Upper lobe of left lung (tissue), 4 donors: ENCODE measurements around the gene ARHGAP11A.

ENCODE experiments used
- POLR2A ChIP-seq, 4 donors: fragments of 450-650 bp; IDR thresholded peaks; one replicate each; pipeline ENCODE4 v1.5.1; 2016 to 2017; ENCODE audit warnings: antibody characterized with exemption in 4 of 4, mild to moderate bottlenecking in 2 of 4
- POLR2AphosphoS5 ChIP-seq, 2 donors: sonication (generic); formaldehyde crosslinking; IDR thresholded peaks; one replicate each; pipeline ENCODE4 v1.5.1; 2017; ENCODE audit warnings: antibody characterized with exemption in 2 of 2
- TF ChIP-seq, protein P1 (sequence below), 6 experiments: fragments of 450-650 bp in 4 of 6; fragments of 200-600 bp in 2 of 6; sonication (generic) in 2 of 6; IDR thresholded peaks; one replicate each; pipeline ENCODE4 v1.5.1; 2016 to 2019; ENCODE audit warnings: antibody characterized with exemption in 6 of 6

- TF ChIP-seq, protein P1, sequence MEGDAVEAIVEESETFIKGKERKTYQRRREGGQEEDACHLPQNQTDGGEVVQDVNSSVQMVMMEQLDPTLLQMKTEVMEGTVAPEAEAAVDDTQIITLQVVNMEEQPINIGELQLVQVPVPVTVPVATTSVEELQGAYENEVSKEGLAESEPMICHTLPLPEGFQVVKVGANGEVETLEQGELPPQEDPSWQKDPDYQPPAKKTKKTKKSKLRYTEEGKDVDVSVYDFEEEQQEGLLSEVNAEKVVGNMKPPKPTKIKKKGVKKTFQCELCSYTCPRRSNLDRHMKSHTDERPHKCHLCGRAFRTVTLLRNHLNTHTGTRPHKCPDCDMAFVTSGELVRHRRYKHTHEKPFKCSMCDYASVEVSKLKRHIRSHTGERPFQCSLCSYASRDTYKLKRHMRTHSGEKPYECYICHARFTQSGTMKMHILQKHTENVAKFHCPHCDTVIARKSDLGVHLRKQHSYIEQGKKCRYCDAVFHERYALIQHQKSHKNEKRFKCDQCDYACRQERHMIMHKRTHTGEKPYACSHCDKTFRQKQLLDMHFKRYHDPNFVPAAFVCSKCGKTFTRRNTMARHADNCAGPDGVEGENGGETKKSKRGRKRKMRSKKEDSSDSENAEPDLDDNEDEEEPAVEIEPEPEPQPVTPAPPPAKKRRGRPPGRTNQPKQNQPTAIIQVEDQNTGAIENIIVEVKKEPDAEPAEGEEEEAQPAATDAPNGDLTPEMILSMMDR (IDR thresholded peaks at IDR 0.05), result no peak
- TF ChIP-seq POLR2A (IDR thresholded peaks at IDR 0.05) (no peak), POLR2AphosphoS5 (IDR thresholded peaks at IDR 0.05) (no peak)
These were observed 72.9 kb downstream of the ARHGAP11A start for GRCh38 chr15:32688151-32688639.
